ENCODE results near the gene LSAMP.

- TF ChIP-seq CTCF (CRISPR knock-in tag; IDR thresholded peaks at IDR 0.05) (no peak), CEBPZ (IDR thresholded peaks at IDR 0.05; ENCODE audit: low read length) (no peak), ELK4 (CRISPR knock-in tag; IDR thresholded peaks at IDR 0.05; ENCODE audit: borderline replicate concordance) (no peak), ZBTB8A (CRISPR knock-in tag; IDR thresholded peaks at IDR 0.05; ENCODE audit: borderline replicate concordance, low read depth) (no peak), NR2F1 (CRISPR knock-in tag; IDR thresholded peaks at IDR 0.05) (no peak), ATF3 (CRISPR knock-in tag; IDR thresholded peaks at IDR 0.05) (no peak), ZNF503 (CRISPR knock-in tag; IDR thresholded peaks at IDR 0.05) (no peak)
Measured at GRCh38 chr3:116199063-116199462, 246.2 kb downstream of the LSAMP start.

Measured in HepG2 (cell line).